G401 (cell line): ENCODE results near the gene ECSCR. TPM values are rescaled to one million over a fixed set of nuclear protein-coding genes. Genes with fewer than 3 reads are reported as not detected.
"Not testable (repeated sequence)": the region's sequence is repeated elsewhere in the genome, so short reads cannot be mapped to it uniquely, and the experiment has no call there.

Experiments
- DNase-seq: peaks from one replicate; pipeline ENCODE4 v3.0.0-alpha.2; 2015; ENCODE audit warnings: low spot score
- in situ Hi-C: cut with HindIII; loops from 2 replicates; pipeline ENCODE4 v1.10.0; 2016; ENCODE audit warnings: low sequenced_read_pairs, mixed read lengths
- total RNA-seq: library from RNA; depleted of rRNA; stranded (reverse); fragments of >200 nt; shearing (Covaris generic); gene quantifications from 2 replicates; pipeline ENCODE4 v1.2.3, GENCODE V29; 2014

The ECSCR gene
- total RNA-seq, 1 experiment from 2014 or later: 6.3 TPM

DNA sequence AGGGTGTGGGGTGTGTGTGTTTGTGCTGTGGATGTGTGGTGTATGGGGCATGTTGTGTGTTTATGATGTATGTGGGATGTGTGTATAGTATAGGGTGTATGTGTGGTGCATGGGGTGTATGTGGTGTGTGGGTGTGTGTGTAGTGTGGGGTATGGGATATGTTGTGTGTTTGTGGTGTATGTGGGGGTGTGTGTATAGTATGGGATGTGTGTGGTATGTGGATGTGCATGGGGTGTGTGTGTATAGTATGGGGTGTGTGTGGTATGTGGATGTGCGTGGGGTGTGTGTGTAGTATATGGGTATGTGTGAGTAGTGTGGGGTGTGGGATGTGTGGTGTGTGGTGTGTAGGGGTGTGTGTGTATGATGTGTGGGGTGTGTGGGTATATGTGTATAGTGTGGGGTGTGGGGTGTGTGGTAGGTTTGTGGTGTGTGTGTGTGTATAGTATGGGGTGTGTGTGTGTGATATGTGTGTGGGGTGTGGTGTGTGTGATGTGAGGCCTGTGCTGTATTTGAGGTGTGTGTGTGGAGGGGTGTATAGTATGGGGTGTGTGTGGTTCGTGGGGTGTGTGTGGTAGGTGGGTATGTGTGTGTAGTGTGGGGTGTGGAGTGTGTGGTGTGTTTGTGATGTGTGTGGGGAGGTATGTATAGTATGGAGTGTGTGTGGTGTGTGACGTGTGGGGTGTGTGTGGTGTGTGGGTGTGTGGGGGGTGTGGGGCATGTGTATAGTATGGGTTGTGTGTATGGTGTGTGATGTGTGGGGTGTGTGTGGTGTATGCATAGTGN is 10.5 kb downstream of the ECSCR start:
- in situ Hi-C loops: no loop called here
- DNase-seq: no peak

- no peak for DNase-seq
- in situ Hi-C loops: no loop called here
These were observed 11.4 kb downstream of the ECSCR start for GRCh38 chr5:139451176-139451575.

GRCh38 chr5:139446956-139447779 is 15.4 kb downstream of the ECSCR start:
- in situ Hi-C loops: no loop called here
- no peak for DNase-seq

DNA sequence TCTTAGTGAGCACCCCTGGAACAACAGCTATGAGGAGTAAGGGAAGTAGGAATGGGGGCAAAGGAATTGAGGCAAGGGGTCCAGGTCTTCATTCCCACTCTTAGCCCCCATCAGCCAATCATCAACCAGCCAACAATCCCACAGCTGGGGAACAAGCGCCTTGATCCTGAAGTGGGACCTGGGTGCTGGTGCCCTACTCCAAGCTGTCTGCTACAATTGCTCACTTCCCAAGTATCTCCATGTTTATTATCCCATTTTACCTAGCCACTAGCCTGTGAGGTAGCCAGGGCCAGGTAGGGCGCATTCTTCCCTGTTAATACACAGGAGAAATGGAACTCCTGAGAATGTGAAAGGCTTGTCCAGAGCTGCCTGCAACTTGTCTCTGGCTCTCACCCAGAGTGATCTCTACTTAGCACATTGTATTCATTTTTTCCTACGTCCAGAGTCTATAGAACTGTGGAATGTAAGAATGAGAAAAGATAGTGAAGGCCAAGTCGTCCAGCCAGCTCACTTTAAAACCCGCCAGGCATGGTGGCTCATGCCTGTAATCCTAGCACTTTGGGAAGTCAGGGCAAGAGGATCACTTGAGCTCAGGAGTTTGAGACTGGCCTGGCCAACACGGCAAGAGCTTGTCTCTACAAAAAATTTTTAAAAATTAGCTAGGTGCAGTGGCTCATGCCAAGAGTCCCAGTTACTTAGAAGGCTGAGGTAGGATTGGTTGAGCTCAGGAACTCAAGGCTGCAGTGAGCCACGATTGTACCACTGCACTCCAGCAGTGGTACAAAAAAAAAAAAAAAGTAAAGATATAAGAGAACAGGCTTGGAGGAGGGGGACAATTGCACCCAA is 17.0 kb downstream of the ECSCR start:
- in situ Hi-C loops: no loop called here
- no peak for DNase-seq

DNA sequence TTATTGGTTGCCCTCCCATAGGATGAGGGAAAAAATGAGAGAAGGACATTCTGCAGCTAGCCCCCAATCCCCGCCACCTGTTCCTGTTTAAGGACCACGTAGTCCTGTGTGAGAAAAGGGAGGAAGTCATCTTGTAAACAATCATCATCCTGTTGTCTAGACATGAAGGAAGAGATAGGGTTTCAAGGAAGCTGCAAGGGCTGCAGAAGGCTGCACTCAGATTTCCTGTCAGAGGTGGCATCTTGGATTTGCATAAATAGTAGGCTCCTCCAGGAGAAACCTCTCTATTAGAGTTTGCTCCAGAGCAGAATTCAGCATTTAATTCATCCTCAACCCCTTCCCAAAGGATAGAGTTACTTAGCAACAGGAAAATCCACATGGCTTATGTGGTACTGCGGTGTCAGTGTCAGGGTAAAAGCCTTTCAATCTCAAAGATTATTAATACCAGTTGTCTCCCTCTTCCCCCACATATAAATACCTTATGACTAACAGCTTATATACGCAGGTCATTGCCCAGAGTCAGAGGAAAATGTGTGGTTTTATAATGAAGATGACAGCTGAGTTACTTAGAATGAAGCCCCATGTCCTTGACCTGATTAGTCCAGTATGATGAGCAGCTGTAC is 18.6 kb downstream of the ECSCR start:
- no peak for DNase-seq
- in situ Hi-C loops: no loop called here

DNA sequence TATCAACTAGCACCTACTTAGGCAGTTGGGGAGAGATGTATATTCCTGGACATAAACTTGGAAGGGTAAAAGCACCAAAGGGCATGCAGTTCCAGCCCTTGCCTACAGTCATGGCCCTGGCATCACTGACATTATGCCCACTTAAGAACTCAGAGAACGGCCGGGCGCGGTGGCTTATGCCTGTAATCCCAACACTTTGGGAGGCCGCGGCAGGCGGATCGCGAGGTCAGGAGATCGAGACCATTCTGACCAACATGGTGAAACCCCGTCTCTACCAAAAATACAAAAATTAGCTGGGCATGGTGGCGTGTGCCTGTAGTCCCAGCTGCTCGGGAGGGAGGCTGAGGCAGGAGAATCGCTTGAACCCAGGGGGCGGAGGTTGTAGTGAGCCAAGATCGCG is 22.1 kb downstream of the ECSCR start:
- in situ Hi-C loops: not testable (repeated sequence)

GRCh38 chr5:139439013-139439903 is 23.3 kb downstream of the ECSCR start, which contains the start of gene DNAJC18:
Gene DNAJC18, minus strand, starts transcription at chr5:139439525. Its CDS starts 80 bp downstream, at chr5:139439445.
- in situ Hi-C loops: no loop called here
- peak; percentile 96 for DNase-seq

More for the DNA sequence above, 22.1 kb downstream of the ECSCR start:
- DNase-seq: not testable (repeated sequence)

GRCh38 chr5:139438707-139439012 is 23.9 kb downstream of the ECSCR start:
- DNase-seq: peak; percentile 41
- in situ Hi-C loops: no loop called here

GRCh38 chr5:139435676-139436075 is 26.9 kb downstream of the ECSCR start:
- DNase-seq: no peak
- in situ Hi-C loops: no loop called here

DNA sequence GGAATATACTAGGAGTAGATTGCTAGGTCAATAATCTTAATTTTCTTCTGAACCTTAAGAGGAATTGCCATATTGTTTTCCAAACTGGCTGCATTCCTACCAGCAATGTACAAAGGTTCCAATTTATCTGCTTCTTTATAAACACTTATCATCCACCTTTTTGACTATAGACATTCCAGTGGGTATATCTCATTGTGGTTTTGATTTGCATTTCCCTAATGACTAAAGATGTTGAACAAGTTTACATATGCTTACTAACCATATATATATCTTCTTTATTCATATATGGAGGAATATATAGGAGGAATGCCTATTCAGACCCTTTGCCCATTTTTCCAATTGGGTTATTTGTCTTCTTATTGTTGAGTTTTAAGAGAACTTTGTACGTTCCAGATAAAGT is 30.8 kb downstream of the ECSCR start:
- in situ Hi-C loops: no loop called here
- no peak for DNase-seq

DNA sequence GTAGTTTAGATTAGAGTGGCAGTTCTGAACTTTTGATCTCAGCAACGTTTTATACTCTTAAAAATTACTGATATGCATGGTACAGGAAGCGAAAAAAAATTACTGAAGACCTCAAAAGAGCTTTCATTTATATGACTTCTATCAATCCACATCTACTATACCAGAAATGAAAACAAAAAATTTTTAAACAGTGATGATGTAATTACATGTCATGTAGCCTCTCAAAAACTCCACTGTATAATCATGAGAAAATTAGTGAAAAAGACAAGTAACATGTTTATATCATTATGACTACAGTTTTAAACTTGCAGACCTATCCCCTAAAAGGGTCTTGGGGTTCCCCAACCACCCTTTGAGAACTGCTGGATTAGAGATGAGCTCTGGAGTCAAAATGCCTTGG is 32.5 kb downstream of the ECSCR start:
- in situ Hi-C loops: no loop called here
- DNase-seq: no peak

- no peak for DNase-seq
- in situ Hi-C loops: no loop called here
These were observed 36.2 kb downstream of the ECSCR start for GRCh38 chr5:139426203-139426885.

DNA sequence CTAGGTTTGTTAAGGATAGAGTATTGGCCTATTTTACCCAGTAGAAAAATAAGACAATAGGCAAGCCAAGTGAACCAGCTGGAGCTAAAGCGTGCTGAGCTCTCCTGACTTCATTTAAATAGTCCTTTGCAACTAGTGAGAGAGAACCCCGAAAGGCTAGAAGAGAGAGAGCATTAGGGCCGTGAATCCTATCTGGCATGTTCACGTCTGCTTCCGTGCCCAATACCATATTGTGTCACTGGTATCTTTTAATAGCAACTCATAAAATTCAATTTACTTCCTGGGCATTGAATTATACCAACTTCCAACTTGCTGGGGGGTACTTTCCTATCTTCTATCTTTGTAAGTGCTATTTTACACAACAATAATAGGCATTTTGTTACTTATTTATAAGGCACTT is 37.0 kb downstream of the ECSCR start:
- no peak for DNase-seq
- in situ Hi-C loops: no loop called here

DNA sequence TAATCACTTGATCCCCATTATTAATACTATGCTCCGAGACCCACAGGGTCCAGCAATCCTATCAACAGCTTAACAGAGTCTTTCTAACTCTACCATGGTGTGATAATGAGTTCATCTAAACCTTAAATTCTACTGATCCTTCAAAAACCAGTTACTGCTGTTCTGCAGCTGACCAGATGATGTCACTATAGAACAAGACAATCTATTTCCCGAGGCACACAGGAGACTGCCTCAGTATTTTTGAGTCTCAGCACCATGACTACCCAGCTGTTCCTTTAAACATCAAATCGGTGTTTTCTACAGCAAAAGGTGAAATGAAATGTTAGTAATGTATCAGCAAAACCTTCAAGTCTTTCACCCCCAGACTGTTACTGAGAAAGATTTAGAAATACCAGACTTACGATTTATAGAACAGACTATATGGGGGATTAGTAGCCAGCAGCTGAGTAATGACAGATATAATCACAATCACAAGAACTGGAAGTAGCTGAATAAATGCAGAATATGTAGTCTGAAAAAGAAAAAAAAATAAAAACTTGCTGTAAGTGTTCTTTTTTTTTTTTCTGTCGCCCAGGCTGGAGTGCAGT is 40.1 kb downstream of the ECSCR start:
- in situ Hi-C loops: no loop called here
- peak; percentile 78 for DNase-seq

DNA sequence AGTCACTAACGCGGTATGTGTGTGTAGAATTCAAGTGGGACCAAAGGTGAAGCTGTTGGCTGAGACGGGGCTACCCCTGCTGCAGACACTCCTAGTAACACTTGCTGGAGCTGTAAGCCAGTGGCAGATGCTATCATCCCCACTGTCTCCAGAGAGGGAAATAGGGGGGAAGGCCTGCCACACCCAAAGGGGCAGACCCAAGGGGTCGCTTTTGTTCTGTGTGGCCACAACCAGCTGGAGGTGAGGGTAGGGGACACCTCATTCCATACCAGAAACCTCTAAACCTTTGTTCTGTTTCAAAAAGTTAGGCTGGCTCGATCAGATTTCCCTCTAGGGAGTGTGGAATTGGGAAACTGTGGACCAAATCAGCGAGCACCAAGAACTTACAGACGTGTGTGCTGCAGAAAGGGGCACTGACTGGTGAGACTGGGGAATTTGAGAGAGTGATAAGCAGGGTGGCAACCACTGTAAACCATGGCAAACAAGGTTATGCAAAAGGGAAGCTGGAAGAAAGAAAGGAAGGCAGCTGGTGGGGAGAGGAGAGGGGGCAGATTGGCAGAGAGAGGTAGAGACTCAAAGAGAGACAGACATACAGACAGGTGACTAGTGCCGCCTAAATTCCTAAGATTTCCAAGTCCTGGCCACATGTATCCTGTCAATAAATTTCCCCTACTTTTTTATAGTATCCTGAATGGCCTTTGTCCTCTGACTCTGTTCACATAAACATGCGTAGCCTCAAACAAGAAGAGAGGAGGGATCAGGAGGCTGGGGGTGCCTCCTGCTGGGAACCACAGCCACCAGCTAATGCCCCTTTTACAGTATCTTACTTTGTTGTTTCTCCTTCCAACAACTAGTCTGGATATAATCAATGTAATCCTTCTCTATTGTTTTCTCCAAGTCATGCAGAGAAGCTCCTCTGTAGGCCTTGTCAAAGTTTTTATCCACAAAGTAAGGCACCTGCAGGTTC is 43.0 kb downstream of the ECSCR start:
- DNase-seq: no peak
- in situ Hi-C loops: no loop called here

GRCh38 chr5:139418793-139419192 is 43.8 kb downstream of the ECSCR start:
- in situ Hi-C loops: no loop called here
- no peak for DNase-seq
